Measurements from ENCODE around the gene ITGA8. TPM values are rescaled to one million over a fixed set of nuclear protein-coding genes. Genes with fewer than 3 reads are reported as not detected.

Gene ITGA8
- polyA plus RNA-seq, 2 donors = 2.5 to 3.6 TPM

GRCh38 chr10:15473396-15473767 is 246.3 kb downstream of the ITGA8 start:
- H3K27ac ChIP-seq (ENCODE audit: low read depth in 2 of 2, low read length in 1 of 2) = no peak overlapping the region
- 43% methylated on average over 5 of the region's 5 CpGs for WGBS, 2 donors
- H3K27me3 ChIP-seq (ENCODE audit: control insufficient read depth in 1 of 2, insufficient read depth in 2 of 2, low read length in 2 of 2) = no peaks in the 10 kb centered on the region
- H3K4me1 ChIP-seq (ENCODE audit: control insufficient read depth in 2 of 2, insufficient read depth in 2 of 2, low read length in 1 of 2) = no peaks in the 10 kb centered on the region
- H3K4me3 ChIP-seq (ENCODE audit: low read depth in 1 of 2, low read length in 2 of 2) = no peak overlapping the region
- no peaks in the 10 kb centered on the region for H3K36me3 ChIP-seq (ENCODE audit: control insufficient read depth in 2 of 2, insufficient read depth in 2 of 2, low read length in 1 of 2)
- no peaks in the 10 kb centered on the region for H3K9me3 ChIP-seq (ENCODE audit: control insufficient read depth in 2 of 2, insufficient read depth in 1 of 2, low read depth in 1 of 2, low read length in 1 of 2)

- Histone ChIP-seq H3K36me3 (ENCODE audit: control insufficient read depth in 2 of 2, insufficient read depth in 2 of 2, low read length in 1 of 2) (no peaks in the 10 kb centered on the region), H3K27me3 (ENCODE audit: control insufficient read depth in 1 of 2, insufficient read depth in 2 of 2, low read length in 2 of 2) (no peaks in the 10 kb centered on the region), H3K4me1 (ENCODE audit: control insufficient read depth in 2 of 2, insufficient read depth in 2 of 2, low read length in 1 of 2) (no peaks in the 10 kb centered on the region), H3K27ac (ENCODE audit: low read depth in 2 of 2, low read length in 1 of 2) (no peak overlapping the region), H3K9me3 (ENCODE audit: control insufficient read depth in 2 of 2, insufficient read depth in 1 of 2, low read depth in 1 of 2, low read length in 1 of 2) (no peaks in the 10 kb centered on the region), H3K4me3 (ENCODE audit: low read depth in 1 of 2, low read length in 2 of 2) (no peak overlapping the region)
- 44 to 52% methylated on average over 16 of the region's 16 CpGs for WGBS, 2 donors
These were observed 247.0 kb downstream of the ITGA8 start for GRCh38 chr10:15472431-15473395.

GRCh38 chr10:15472008-15472407 is 247.7 kb downstream of the ITGA8 start:
- H3K4me3 ChIP-seq (ENCODE audit: low read depth in 1 of 2, low read length in 2 of 2) = no peak overlapping the region
- WGBS, 2 donors = 42 to 47% methylated on average over 6 of the region's 6 CpGs
- H3K36me3 ChIP-seq (ENCODE audit: control insufficient read depth in 2 of 2, insufficient read depth in 2 of 2, low read length in 1 of 2) = no peaks in the 10 kb centered on the region
- no peaks in the 10 kb centered on the region for H3K9me3 ChIP-seq (ENCODE audit: control insufficient read depth in 2 of 2, insufficient read depth in 1 of 2, low read depth in 1 of 2, low read length in 1 of 2)
- H3K27me3 ChIP-seq (ENCODE audit: control insufficient read depth in 1 of 2, insufficient read depth in 2 of 2, low read length in 2 of 2) = no peaks in the 10 kb centered on the region
- H3K4me1 ChIP-seq (ENCODE audit: control insufficient read depth in 2 of 2, insufficient read depth in 2 of 2, low read length in 1 of 2) = no peaks in the 10 kb centered on the region
- no peak overlapping the region for H3K27ac ChIP-seq (ENCODE audit: low read depth in 2 of 2, low read length in 1 of 2)

- Histone ChIP-seq H3K27ac (ENCODE audit: low read depth in 2 of 2, low read length in 1 of 2) (no peak overlapping the region), H3K36me3 (ENCODE audit: control insufficient read depth in 2 of 2, insufficient read depth in 2 of 2, low read length in 1 of 2) (no peaks in the 10 kb centered on the region), H3K4me3 (ENCODE audit: low read depth in 1 of 2, low read length in 2 of 2) (no peak overlapping the region), H3K27me3 (ENCODE audit: control insufficient read depth in 1 of 2, insufficient read depth in 2 of 2, low read length in 2 of 2) (no peaks in the 10 kb centered on the region), H3K4me1 (ENCODE audit: control insufficient read depth in 2 of 2, insufficient read depth in 2 of 2, low read length in 1 of 2) (no peaks in the 10 kb centered on the region), H3K9me3 (ENCODE audit: control insufficient read depth in 2 of 2, insufficient read depth in 1 of 2, low read depth in 1 of 2, low read length in 1 of 2) (no peaks in the 10 kb centered on the region)
- WGBS, 2 donors = 75 to 80% methylated on average over 5 of the region's 5 CpGs
These were observed 250.6 kb downstream of the ITGA8 start for GRCh38 chr10:15469111-15469510.

- H3K27me3 ChIP-seq (ENCODE audit: control insufficient read depth in 1 of 2, insufficient read depth in 2 of 2, low read length in 2 of 2) = no peaks in the 10 kb centered on the region
- H3K27ac ChIP-seq (ENCODE audit: low read depth in 2 of 2, low read length in 1 of 2) = no peak overlapping the region
- 66 to 73% methylated on average over 3 of the region's 3 CpGs for WGBS, 2 donors
- no peaks in the 10 kb centered on the region for H3K4me1 ChIP-seq (ENCODE audit: control insufficient read depth in 2 of 2, insufficient read depth in 2 of 2, low read length in 1 of 2)
- no peak overlapping the region for H3K4me3 ChIP-seq (ENCODE audit: low read depth in 1 of 2, low read length in 2 of 2)
- H3K9me3 ChIP-seq (ENCODE audit: control insufficient read depth in 2 of 2, insufficient read depth in 1 of 2, low read depth in 1 of 2, low read length in 1 of 2) = no peaks in the 10 kb centered on the region
- no peaks in the 10 kb centered on the region for H3K36me3 ChIP-seq (ENCODE audit: control insufficient read depth in 2 of 2, insufficient read depth in 2 of 2, low read length in 1 of 2)
These were observed 255.3 kb downstream of the ITGA8 start for GRCh38 chr10:15464381-15464780.

Other genes starting within 250 kb of the ITGA8 start
- gene MINDY3, start 140.6 kb upstream of the ITGA8 start, polyA plus RNA-seq = 10 to 100 TPM; 11.2 to 17.2 TPM

All from esophagus (tissue), 2 donors.